Measurements from ENCODE around the gene TMEM97.

DNA sequence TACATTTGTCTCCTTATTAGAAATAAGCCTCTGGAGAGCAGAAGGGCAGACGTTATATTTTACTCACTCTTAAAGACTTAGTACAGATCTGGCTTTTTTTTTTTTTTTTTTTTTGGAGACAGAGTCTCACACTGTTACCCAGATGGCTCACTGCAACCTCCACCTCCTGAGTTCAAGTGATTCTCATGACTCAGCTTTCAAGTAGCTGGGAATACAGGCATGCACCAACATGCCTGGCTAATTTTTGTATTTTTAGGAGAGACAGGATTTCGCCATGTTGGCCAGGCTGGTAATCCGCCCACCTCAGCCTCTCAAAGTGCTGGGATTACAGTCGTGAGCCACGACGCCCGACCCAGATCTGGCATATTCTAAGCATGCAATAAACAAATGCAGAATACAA lies 36.4 kb upstream of the TMEM97 start:
- TF ChIP-seq POLR2AphosphoS5 (IDR thresholded peaks at IDR 0.05; ENCODE audit: insufficient read depth in 1 of 2, low read depth in 1 of 2): peak in 1 of 2 donors; percentile 51
- TF ChIP-seq, protein P1, sequence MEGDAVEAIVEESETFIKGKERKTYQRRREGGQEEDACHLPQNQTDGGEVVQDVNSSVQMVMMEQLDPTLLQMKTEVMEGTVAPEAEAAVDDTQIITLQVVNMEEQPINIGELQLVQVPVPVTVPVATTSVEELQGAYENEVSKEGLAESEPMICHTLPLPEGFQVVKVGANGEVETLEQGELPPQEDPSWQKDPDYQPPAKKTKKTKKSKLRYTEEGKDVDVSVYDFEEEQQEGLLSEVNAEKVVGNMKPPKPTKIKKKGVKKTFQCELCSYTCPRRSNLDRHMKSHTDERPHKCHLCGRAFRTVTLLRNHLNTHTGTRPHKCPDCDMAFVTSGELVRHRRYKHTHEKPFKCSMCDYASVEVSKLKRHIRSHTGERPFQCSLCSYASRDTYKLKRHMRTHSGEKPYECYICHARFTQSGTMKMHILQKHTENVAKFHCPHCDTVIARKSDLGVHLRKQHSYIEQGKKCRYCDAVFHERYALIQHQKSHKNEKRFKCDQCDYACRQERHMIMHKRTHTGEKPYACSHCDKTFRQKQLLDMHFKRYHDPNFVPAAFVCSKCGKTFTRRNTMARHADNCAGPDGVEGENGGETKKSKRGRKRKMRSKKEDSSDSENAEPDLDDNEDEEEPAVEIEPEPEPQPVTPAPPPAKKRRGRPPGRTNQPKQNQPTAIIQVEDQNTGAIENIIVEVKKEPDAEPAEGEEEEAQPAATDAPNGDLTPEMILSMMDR (IDR thresholded peaks at IDR 0.05): no peak
- no peak for TF ChIP-seq POLR2A (IDR thresholded peaks at IDR 0.05)
